ENCODE results near the gene MSX2.

DNA sequence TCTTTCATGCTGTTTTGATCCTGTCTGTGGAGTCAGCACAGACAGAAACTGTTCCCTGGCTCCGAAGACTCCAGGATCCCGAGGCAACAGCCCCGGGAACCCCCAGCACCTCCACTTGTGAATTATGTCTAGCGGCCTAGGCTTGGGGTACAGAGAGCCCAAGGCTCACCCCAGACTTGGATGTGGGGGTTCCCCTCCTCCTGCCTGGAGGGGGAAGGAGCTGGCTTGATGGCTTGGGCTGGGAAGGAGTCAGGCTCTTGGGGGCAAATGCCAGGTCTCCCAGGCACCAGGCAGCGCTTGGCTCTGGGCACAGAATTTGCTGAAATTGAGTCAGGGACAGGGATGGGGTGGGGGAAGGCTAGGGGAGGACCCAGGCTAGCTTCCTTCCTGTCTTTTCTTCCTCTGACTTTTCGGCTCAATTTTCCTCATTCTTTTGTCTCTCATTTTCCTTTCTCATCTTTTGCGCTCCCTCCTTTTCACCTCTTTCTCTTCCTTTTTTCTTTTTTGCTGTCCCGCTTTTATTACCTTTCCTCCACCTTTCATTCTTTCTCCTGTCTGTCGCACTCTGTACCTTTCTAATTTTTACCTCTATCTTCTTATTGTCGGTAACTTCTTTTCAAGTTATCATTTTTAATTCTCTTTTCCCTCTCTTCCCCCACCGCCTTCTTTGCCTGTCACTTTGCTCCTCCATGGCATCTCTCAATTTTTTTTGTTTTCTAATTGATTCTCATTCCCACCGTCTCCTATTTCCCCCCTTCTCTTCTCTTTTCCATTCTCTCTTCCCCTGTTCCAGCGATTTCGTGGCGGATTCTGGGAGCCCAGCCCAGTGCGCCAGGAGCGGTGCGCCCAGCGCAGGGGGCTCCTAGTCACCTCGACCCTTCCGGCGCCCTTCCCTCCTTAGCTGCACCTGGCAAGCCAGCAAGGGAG lies 10.5 kb downstream of the MSX2 start:
- TF ChIP-seq GATA3 (IDR thresholded peaks at IDR 0.05; ENCODE audit: low read depth, low read length) (no peak), GATA2 (IDR thresholded peaks at IDR 0.05; ENCODE audit: low read depth, low read length) (no peak)

Data from SH-SY5Y (cell line).